Psoas muscle (tissue), 8 donors: ENCODE measurements around the gene HCFC1R1. TPM values are rescaled to one million over a fixed set of nuclear protein-coding genes. Genes with fewer than 3 reads are reported as not detected.

Experiments
- ATAC-seq, 4 donors: fragments of 200-7000 bp; cut with Tn5 transposase; one replicate each; pipeline ENCODE4 v1.9.1; 2020; ENCODE audit warnings: moderate library complexity in 3 of 4, mild to moderate bottlenecking in 2 of 4
- DNase-seq, 2 donors: peaks; one replicate each; pipeline ENCODE4 v3.0.0-alpha.2; 2020
- H3K27ac ChIP-seq: fragments of 200-600 bp; one replicate; pipeline ENCODE4 v1.8.0; 2022
- H3K27me3 ChIP-seq, 3 donors: fragments of 200-600 bp in 1 of 3; one replicate each; pipeline versions ENCODE4 v1.6.1 to v1.8.0; 2013 to 2022; ENCODE audit warnings: low read length in 2 of 3, mild to moderate bottlenecking in 2 of 3, moderate library complexity in 1 of 3; ENCODE audit not compliant: insufficient read depth in 3 of 3
- H3K36me3 ChIP-seq, 2 donors: fragments of 200-600 bp in 1 of 2; one replicate each; pipeline versions ENCODE4 v1.6.1 to v1.8.0; 2013 to 2022; ENCODE audit warnings: low read depth in 1 of 2, mild to moderate bottlenecking in 1 of 2, moderate library complexity in 1 of 2; ENCODE audit not compliant: insufficient read depth in 1 of 2
- H3K4me1 ChIP-seq: fragments of 200-600 bp; one replicate; pipeline ENCODE4 v1.8.0; 2022
- H3K4me3 ChIP-seq: fragments of 200-600 bp; one replicate; pipeline ENCODE4 v1.8.0; 2022; ENCODE audit warnings: mild to moderate bottlenecking
- H3K9me3 ChIP-seq: fragments of 200-600 bp; one replicate; pipeline ENCODE4 v1.8.0; 2022
- CTCF ChIP-seq: fragments of 200-600 bp; IDR thresholded peaks from one replicate; pipeline ENCODE4 v1.8.0; 2022; ENCODE audit warnings: antibody characterized with exemption
- WGBS, 3 donors: extraction: QIAGEN DNeasy Blood & Tissue Kit; methylation state at CpG; one replicate each; pipeline versions ENCODE4 v1.1.6 to v1.1.7; 2013; 5-methylcytosine and 5-hydroxymethylcytosine counted together
- intact Hi-C, 2 donors: fragments of 100-400 bp; cut with DNase I; formaldehyde crosslinking; loops; one replicate each; pipeline versions ENCODE4 v1.11.0 to v1.14.2; 2022
- polyA plus RNA-seq, 3 donors: library from polyadenylated mRNA; stranded (reverse); fragments of 200-250 nt; gene quantifications; one replicate each; pipeline ENCODE4 v1.2.3, GENCODE V29; 2013
- total RNA-seq, 4 donors: library from RNA; stranded (reverse); fragmentation: NEBNext Ultra II Directional in 2 of 4; extraction: Animal tissue kit (Norgen Biotek cat#: 25700) in 2 of 4; gene quantifications; one replicate each; pipeline versions ENCODE4 v1.2.1 to v1.2.4, GENCODE V29; 2021 to 2023
- donor health status: healthy with polysubstance abuse.
- donor health status: DM: no; HTN: no; CAD: no; lungs with moderate emphysema.
- donor health status: Bipolar disorder and iron deficiency.
- donor health status: healthy.
- donor health status: DM: yes; HTN: yes; CAD: no.
- donor health status: DM: no; HTN: no; CAD: no.
- donor health status: DM: no; HTN: no; CAD: no.
- donor health status: DM: yes; HTN: yes; CAD: no.

The HCFC1R1 gene
- total and polyA plus RNA-seq, 7 donors = 65.1 to 258 (median 160) TPM

GRCh38 chr16:3010510-3010909, 13.2 kb downstream of the HCFC1R1 start:
- Histone ChIP-seq H3K4me1 (no peaks in the 10 kb centered on the region), H3K27ac (no peak overlapping the region), H3K9me3 (no peaks in the 10 kb centered on the region), H3K4me3 (no peak overlapping the region), H3K27me3 (peaks cover 0 to 35% (median 19%) of the 10 kb centered on the region in 3 donors), H3K36me3 (peaks cover 0 to 16% of the 10 kb centered on the region in 2 donors)
- no peak for DNase-seq
- intact Hi-C loops = no loop called here
- no peak for TF ChIP-seq CTCF
- ATAC-seq = no peak
- 83 to 88% (median 86%) methylated on average over 8 of the region's 8 CpGs for WGBS, 3 donors

- Histone ChIP-seq H3K9me3 (no peaks in the 10 kb centered on the region), H3K27me3 (peaks cover 0 to 35% (median 17%) of the 10 kb centered on the region in 3 donors), H3K4me3 (no peak overlapping the region), H3K36me3 (peaks cover 0 to 16% of the 10 kb centered on the region in 2 donors), H3K27ac (no peak overlapping the region), H3K4me1 (peaks cover 3% of the 10 kb centered on the region)
- intact Hi-C loops = no loop called here
- no peak for TF ChIP-seq CTCF
- DNase-seq = no peak
- no peak for ATAC-seq
- WGBS, 3 donors = 40 to 49% (median 42%) methylated on average over 20 to 21 of the region's 21 CpGs
These were observed 14.0 kb downstream of the HCFC1R1 start for GRCh38 chr16:3009568-3010390.

GRCh38 chr16:3008690-3009037, 15.1 kb downstream of the HCFC1R1 start:
- 48 to 66% (median 58%) methylated on average over 4 of the region's 4 CpGs for WGBS, 3 donors
- no peak for DNase-seq
- no peak overlapping the region for H3K4me3 ChIP-seq
- no peak for ATAC-seq
- H3K27me3 ChIP-seq = peaks cover 0 to 28% (median 13%) of the 10 kb centered on the region in 3 donors
- H3K27ac ChIP-seq = no peak overlapping the region
- H3K36me3 ChIP-seq = peaks cover 0 to 16% of the 10 kb centered on the region in 2 donors
- intact Hi-C loops = no loop called here
- H3K9me3 ChIP-seq = no peaks in the 10 kb centered on the region
- peaks cover 3% of the 10 kb centered on the region for H3K4me1 ChIP-seq
- TF ChIP-seq CTCF = no peak

GRCh38 chr16:3007957-3008689, 15.6 kb downstream of the HCFC1R1 start:
- DNase-seq (no peak), ATAC-seq (no peak)
- Histone ChIP-seq H3K9me3 (no peaks in the 10 kb centered on the region), H3K27ac (no peak overlapping the region), H3K4me3 (no peak overlapping the region), H3K27me3 (peaks cover 0 to 23% (median 11%) of the 10 kb centered on the region in 3 donors), H3K36me3 (peaks cover 0 to 16% of the 10 kb centered on the region in 2 donors), H3K4me1 (peaks cover 3% of the 10 kb centered on the region)
- intact Hi-C loops = no loop called here
- WGBS, 3 donors = 39 to 44% (median 41%) methylated on average over 17 of the region's 17 CpGs
- no peak for TF ChIP-seq CTCF
